ENCODE results near the gene NTN3. TPM values are rescaled to one million over a fixed set of nuclear protein-coding genes. Genes with fewer than 3 reads are reported as not detected.

The NTN3 gene
- total and polyA plus RNA-seq, 2 of the 8 experiments (the other 6 are each of a cell fraction or from before 2014, with no cell fraction given), result 0.30 to 0.34 TPM

DNA sequence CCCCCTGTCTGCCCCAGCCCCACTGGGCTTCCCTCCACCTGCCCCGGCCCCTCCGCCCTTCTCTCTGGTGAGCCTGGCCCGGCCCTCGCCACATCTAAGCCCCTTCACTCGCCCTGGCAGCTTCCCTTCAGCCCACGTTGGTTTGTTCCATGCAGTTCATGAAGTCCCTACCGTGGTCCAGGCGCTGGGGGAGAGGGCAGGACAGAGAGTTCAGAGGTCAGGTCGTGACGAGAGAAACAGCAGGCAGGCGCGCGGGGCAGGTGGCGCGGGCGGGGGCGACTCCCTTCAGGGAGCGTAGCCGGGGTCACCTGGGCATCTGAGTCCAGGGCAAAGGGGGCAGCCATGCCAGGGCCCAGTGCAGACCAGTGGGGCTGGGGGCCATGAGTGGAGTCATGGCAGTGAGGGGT, 20.1 kb upstream of the NTN3 start (continued):
- no peak for TF ChIP-seq HDAC2 (IDR thresholded peaks at IDR 0.05; ENCODE audit: borderline replicate concordance in 1 of 2, low read depth in 2 of 2, low read length in 2 of 2)
